ENCODE data around the gene TSPAN32. TPM values are rescaled to one million over a fixed set of nuclear protein-coding genes. Genes with fewer than 3 reads are reported as not detected.
"Not testable (repeated sequence)": the region's sequence is repeated elsewhere in the genome, so short reads cannot be mapped to it uniquely, and the experiment has no call there.

The TSPAN32 gene
- polyA plus RNA-seq, 4 donors, result 0.36 to 47.7 TPM; not detected in 2

GRCh38 chr11:2360081-2360642, 58.3 kb downstream of the TSPAN32 start:
- H3K9me3 ChIP-seq (ENCODE audit: control insufficient read depth in 2 of 2, insufficient read depth in 1 of 2, low read depth in 1 of 2, low read length in 1 of 2), result no peaks in the 10 kb centered on the region
- DNase-seq, result no peak
- no peaks in the 10 kb centered on the region for H3K36me3 ChIP-seq (ENCODE audit: control insufficient read depth in 3 of 3, insufficient read depth in 2 of 3, low read depth in 1 of 3, low read length in 3 of 3)
- no peak overlapping the region for H3K27ac ChIP-seq (ENCODE audit: low read depth in 1 of 3, low read length in 2 of 3)
- H3K4me3 ChIP-seq (ENCODE audit: low read depth in 1 of 3, low read length in 3 of 3), result no peak overlapping the region
- WGBS, 3 donors, result 77 to 90% (median 83%) methylated on average over 14 of the region's 14 CpGs
- FAIRE-seq, result no peak
- no peaks in the 10 kb centered on the region for H3K27me3 ChIP-seq (ENCODE audit: control insufficient read depth in 3 of 3, insufficient read depth in 3 of 3, low read length in 3 of 3)
- no peaks in the 10 kb centered on the region for H3K4me1 ChIP-seq (ENCODE audit: control insufficient read depth in 3 of 3, insufficient read depth in 2 of 3, low read depth in 1 of 3, low read length in 2 of 3)

GRCh38 chr11:2361565-2361964, 59.8 kb downstream of the TSPAN32 start:
- Histone ChIP-seq H3K9me3 (ENCODE audit: control insufficient read depth in 2 of 2, insufficient read depth in 1 of 2, low read depth in 1 of 2, low read length in 1 of 2) (no peaks in the 10 kb centered on the region), H3K27me3 (ENCODE audit: control insufficient read depth in 3 of 3, insufficient read depth in 3 of 3, low read length in 3 of 3) (no peaks in the 10 kb centered on the region), H3K27ac (ENCODE audit: low read depth in 1 of 3, low read length in 2 of 3) (no peak overlapping the region), H3K4me1 (ENCODE audit: control insufficient read depth in 3 of 3, insufficient read depth in 2 of 3, low read depth in 1 of 3, low read length in 2 of 3) (no peaks in the 10 kb centered on the region), H3K4me3 (ENCODE audit: low read depth in 1 of 3, low read length in 3 of 3) (no peak overlapping the region), H3K36me3 (ENCODE audit: control insufficient read depth in 3 of 3, insufficient read depth in 2 of 3, low read depth in 1 of 3, low read length in 3 of 3) (no peaks in the 10 kb centered on the region)
- DNase-seq, result no peak
- 76 to 86% (median 78%) methylated on average over 9 of the region's 9 CpGs for WGBS, 3 donors
- no peak for FAIRE-seq

GRCh38 chr11:2362414-2362813, 60.6 kb downstream of the TSPAN32 start:
- Histone ChIP-seq H3K9me3 (ENCODE audit: control insufficient read depth in 2 of 2, insufficient read depth in 1 of 2, low read depth in 1 of 2, low read length in 1 of 2) (no peaks in the 10 kb centered on the region), H3K36me3 (ENCODE audit: control insufficient read depth in 3 of 3, insufficient read depth in 2 of 3, low read depth in 1 of 3, low read length in 3 of 3) (no peaks in the 10 kb centered on the region), H3K27ac (ENCODE audit: low read depth in 1 of 3, low read length in 2 of 3) (no peak overlapping the region), H3K27me3 (ENCODE audit: control insufficient read depth in 3 of 3, insufficient read depth in 3 of 3, low read length in 3 of 3) (no peaks in the 10 kb centered on the region), H3K4me1 (ENCODE audit: control insufficient read depth in 3 of 3, insufficient read depth in 2 of 3, low read depth in 1 of 3, low read length in 2 of 3) (no peaks in the 10 kb centered on the region), H3K4me3 (ENCODE audit: low read depth in 1 of 3, low read length in 3 of 3) (no peak overlapping the region)
- DNase-seq, result no peak
- FAIRE-seq, result no peak
- 47 to 81% (median 62%) methylated on average over 7 of the region's 7 CpGs for WGBS, 3 donors

- Histone ChIP-seq H3K4me3 (ENCODE audit: low read depth in 1 of 3, low read length in 3 of 3) (no peak overlapping the region), H3K27me3 (ENCODE audit: control insufficient read depth in 3 of 3, insufficient read depth in 3 of 3, low read length in 3 of 3) (no peaks in the 10 kb centered on the region), H3K27ac (ENCODE audit: low read depth in 1 of 3, low read length in 2 of 3) (no peak overlapping the region), H3K36me3 (ENCODE audit: control insufficient read depth in 3 of 3, insufficient read depth in 2 of 3, low read depth in 1 of 3, low read length in 3 of 3) (no peaks in the 10 kb centered on the region), H3K9me3 (ENCODE audit: control insufficient read depth in 2 of 2, insufficient read depth in 1 of 2, low read depth in 1 of 2, low read length in 1 of 2) (no peaks in the 10 kb centered on the region), H3K4me1 (ENCODE audit: control insufficient read depth in 3 of 3, insufficient read depth in 2 of 3, low read depth in 1 of 3, low read length in 2 of 3) (no peaks in the 10 kb centered on the region)
- DNase-seq (no peak), FAIRE-seq (no peak)
- 81 to 89% (median 86%) methylated on average over 10 of the region's 10 CpGs for WGBS, 3 donors
Measured at GRCh38 chr11:2363130-2363529, 61.3 kb downstream of the TSPAN32 start.

- Histone ChIP-seq H3K36me3 (ENCODE audit: control insufficient read depth in 3 of 3, insufficient read depth in 2 of 3, low read depth in 1 of 3, low read length in 3 of 3) (no peaks in the 10 kb centered on the region), H3K9me3 (ENCODE audit: control insufficient read depth in 2 of 2, insufficient read depth in 1 of 2, low read depth in 1 of 2, low read length in 1 of 2) (no peaks in the 10 kb centered on the region), H3K4me3 (ENCODE audit: low read depth in 1 of 3, low read length in 3 of 3) (no peak overlapping the region), H3K27me3 (ENCODE audit: control insufficient read depth in 3 of 3, insufficient read depth in 3 of 3, low read length in 3 of 3) (no peaks in the 10 kb centered on the region), H3K4me1 (ENCODE audit: control insufficient read depth in 3 of 3, insufficient read depth in 2 of 3, low read depth in 1 of 3, low read length in 2 of 3) (no peaks in the 10 kb centered on the region), H3K27ac (ENCODE audit: low read depth in 1 of 3, low read length in 2 of 3) (no peak overlapping the region)
- DNase-seq (no peak), FAIRE-seq (no peak)
- 82 to 88% (median 85%) methylated on average over 15 of the region's 15 CpGs for WGBS, 3 donors
Measured at GRCh38 chr11:2363577-2364370, 62.0 kb downstream of the TSPAN32 start.

GRCh38 chr11:2364386-2364785, 62.6 kb downstream of the TSPAN32 start:
- H3K4me3 ChIP-seq (ENCODE audit: low read depth in 1 of 3, low read length in 3 of 3); H3K4me1 ChIP-seq (ENCODE audit: control insufficient read depth in 3 of 3, insufficient read depth in 2 of 3, low read depth in 1 of 3, low read length in 2 of 3); H3K27me3 ChIP-seq (ENCODE audit: control insufficient read depth in 3 of 3, insufficient read depth in 3 of 3, low read length in 3 of 3); DNase-seq; H3K27ac ChIP-seq (ENCODE audit: low read depth in 1 of 3, low read length in 2 of 3); H3K9me3 ChIP-seq (ENCODE audit: control insufficient read depth in 2 of 2, insufficient read depth in 1 of 2, low read depth in 1 of 2, low read length in 1 of 2); FAIRE-seq; H3K36me3 ChIP-seq (ENCODE audit: control insufficient read depth in 3 of 3, insufficient read depth in 2 of 3, low read depth in 1 of 3, low read length in 3 of 3): not testable (repeated sequence)
- 92 to 95% (median 94%) methylated on average over 11 to 12 of the region's 12 CpGs for WGBS, 3 donors

- Histone ChIP-seq H3K9me3 (ENCODE audit: control insufficient read depth in 2 of 2, insufficient read depth in 1 of 2, low read depth in 1 of 2, low read length in 1 of 2) (no peaks in the 10 kb centered on the region), H3K4me1 (ENCODE audit: control insufficient read depth in 3 of 3, insufficient read depth in 2 of 3, low read depth in 1 of 3, low read length in 2 of 3) (no peaks in the 10 kb centered on the region), H3K36me3 (ENCODE audit: control insufficient read depth in 3 of 3, insufficient read depth in 2 of 3, low read depth in 1 of 3, low read length in 3 of 3) (no peaks in the 10 kb centered on the region), H3K27me3 (ENCODE audit: control insufficient read depth in 3 of 3, insufficient read depth in 3 of 3, low read length in 3 of 3) (no peaks in the 10 kb centered on the region), H3K27ac (ENCODE audit: low read depth in 1 of 3, low read length in 2 of 3) (no peak overlapping the region), H3K4me3 (ENCODE audit: low read depth in 1 of 3, low read length in 3 of 3) (no peak overlapping the region)
- FAIRE-seq, result no peak
- no peak for DNase-seq
- WGBS, 3 donors, result 80 to 89% (median 83%) methylated on average over 14 to 16 of the region's 16 CpGs
Measured at GRCh38 chr11:2365571-2366210, 63.9 kb downstream of the TSPAN32 start.

- Histone ChIP-seq H3K9me3 (ENCODE audit: control insufficient read depth in 2 of 2, insufficient read depth in 1 of 2, low read depth in 1 of 2, low read length in 1 of 2) (no peaks in the 10 kb centered on the region), H3K4me1 (ENCODE audit: control insufficient read depth in 3 of 3, insufficient read depth in 2 of 3, low read depth in 1 of 3, low read length in 2 of 3) (no peaks in the 10 kb centered on the region), H3K27me3 (ENCODE audit: control insufficient read depth in 3 of 3, insufficient read depth in 3 of 3, low read length in 3 of 3) (no peaks in the 10 kb centered on the region), H3K4me3 (ENCODE audit: low read depth in 1 of 3, low read length in 3 of 3) (no peak overlapping the region), H3K36me3 (ENCODE audit: control insufficient read depth in 3 of 3, insufficient read depth in 2 of 3, low read depth in 1 of 3, low read length in 3 of 3) (no peaks in the 10 kb centered on the region), H3K27ac (ENCODE audit: low read depth in 1 of 3, low read length in 2 of 3) (no peak overlapping the region)
- FAIRE-seq (no peak), DNase-seq (no peak)
- WGBS, 3 donors, result 48 to 59% (median 57%) methylated on average over 10 to 11 of the region's 11 CpGs
Measured at GRCh38 chr11:2366276-2366675, 64.5 kb downstream of the TSPAN32 start.
